ENCODE results near the gene TRAPPC2L.

The TRAPPC2L gene

GRCh38 chr16:88911946-88912310, 55.0 kb downstream of the TRAPPC2L start:
- no peak for DNase-seq

Data from activated CD8-positive, alpha-beta memory T cell treated with anti-CD3 and anti-CD28 coated beads for 24 hours (primary cell).